Hematopoietic multipotent progenitor cell treated with erythropoietin and hydrocortisone succinate and interleukin-3 and kit ligand, for 17 days (in vitro differentiated cells): ENCODE data around the gene ELOVL6.
A peak's percentile ranks its signal among the peaks of the same experiment; 100 is the strongest.
"Not testable (repeated sequence)": the region's sequence is repeated elsewhere in the genome, so short reads cannot be mapped to it uniquely, and the experiment has no call there.

ENCODE experiments used
- DNase-seq: peaks from one replicate; pipeline ENCODE4 v3.0.0-alpha.2; 2015; ENCODE audit warnings: low spot score

Gene ELOVL6

GRCh38 chr4:110196871-110197528, 1.4 kb downstream of the ELOVL6 start:
- peak; percentile 53 for DNase-seq

DNA sequence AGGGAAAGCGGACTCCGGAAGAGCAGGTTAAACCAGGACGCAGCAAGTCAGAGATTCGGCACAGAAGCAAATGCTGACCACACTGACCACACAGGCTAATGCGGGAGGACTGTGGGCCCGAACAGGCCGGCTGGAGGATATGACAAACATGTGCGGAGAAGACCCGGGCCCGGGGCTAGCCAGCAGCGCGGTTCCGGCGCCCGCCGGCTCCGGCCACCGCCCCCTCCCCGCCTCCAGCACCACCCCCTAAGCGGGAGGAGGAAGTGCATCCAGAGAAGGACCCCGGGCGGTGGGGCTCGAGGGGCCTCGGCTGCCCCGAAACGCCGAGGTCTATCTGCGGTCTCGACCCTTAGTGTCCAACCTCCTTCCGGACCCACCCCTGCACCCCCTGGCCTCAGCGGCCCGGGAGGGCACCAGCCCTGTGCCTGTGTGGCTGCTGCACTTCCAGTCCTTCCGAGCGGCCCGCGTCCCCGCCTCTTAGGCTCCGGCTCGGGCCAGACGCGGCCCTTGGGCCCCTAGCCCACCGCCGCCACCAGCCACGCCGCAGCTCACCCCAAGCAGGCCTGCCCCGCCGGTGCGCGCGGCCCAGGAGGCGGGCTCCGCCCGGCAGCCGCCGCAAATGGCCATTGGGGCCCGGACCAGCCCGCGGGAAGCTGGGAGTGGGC, 2.1 kb downstream of the ELOVL6 start:
- DNase-seq = peak; percentile 47

DNA sequence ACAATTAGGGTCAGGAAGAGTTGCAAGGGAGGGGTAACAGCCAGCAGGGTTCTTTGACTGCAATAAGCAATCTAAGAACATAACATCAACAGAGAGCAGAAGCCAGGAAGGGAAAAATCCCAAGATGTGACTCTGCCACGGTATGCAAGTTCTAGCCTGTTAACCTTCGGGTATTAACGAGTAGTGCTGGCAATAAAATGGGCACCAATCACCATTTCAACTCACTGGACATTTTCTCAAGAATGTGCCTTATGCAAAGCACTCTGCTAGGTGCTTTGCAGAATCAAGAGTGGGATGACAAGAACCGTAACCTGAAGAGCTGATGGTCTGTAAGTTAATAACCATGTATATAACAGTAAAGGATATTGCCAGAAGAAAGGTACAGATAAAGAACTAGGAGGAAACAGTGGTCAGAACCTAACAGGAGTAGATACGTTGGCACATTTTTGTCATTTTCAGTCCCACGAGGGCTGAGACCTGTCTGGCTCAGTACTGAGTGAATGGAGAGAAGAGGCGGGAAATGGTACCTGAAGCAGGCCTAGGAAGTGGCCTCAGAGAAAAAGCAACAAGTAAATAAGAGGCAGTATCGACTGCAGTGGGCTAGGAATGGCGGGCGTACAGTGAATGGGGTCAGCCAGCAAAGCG, 2.7 kb downstream of the ELOVL6 start:
- DNase-seq = peak; percentile 53

GRCh38 chr4:110193822-110194761, 4.3 kb downstream of the ELOVL6 start:
- DNase-seq = peak; percentile 87

GRCh38 chr4:110193287-110193686, 5.1 kb downstream of the ELOVL6 start:
- DNase-seq = not testable (repeated sequence)

DNA sequence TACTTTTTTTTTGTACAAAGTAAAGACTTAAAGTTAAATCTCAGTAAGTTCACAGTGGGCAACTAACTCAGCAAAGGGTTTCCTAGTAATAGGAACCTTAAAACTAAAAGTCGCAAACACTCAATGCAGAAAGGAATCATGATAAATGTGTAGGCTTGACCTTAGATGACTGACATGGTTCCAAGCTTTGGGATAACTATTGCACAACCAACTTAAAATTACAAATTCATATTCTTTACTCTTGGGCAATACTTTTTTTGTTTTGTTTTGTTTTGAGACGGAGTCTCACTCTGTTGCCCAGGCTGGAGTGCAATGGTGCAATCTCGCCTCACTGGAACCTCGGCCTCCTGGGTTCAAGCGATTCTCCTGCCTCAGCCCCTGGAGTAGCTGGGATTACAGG, 8.2 kb downstream of the ELOVL6 start:
- DNase-seq = no peak

GRCh38 chr4:110188113-110188512, 10.3 kb downstream of the ELOVL6 start:
- DNase-seq = no peak

DNA sequence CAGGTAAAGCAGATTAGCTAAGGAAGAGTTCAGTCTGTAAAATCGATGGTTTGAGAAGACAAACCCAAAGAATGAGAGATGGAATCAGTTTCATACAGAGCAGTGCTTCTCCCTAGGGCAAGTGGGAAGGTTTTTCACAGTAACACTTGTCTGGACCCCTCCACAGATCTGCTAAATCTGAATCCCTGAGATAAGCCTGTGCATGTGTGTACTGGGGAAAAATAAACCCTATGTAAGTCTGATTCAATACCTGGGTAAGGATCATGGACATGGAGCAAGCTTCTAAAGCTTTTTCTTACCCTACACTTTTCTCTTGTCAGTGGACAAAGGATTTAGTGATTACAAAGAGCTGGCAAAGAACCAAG, 13.6 kb downstream of the ELOVL6 start:
- DNase-seq = no peak

DNA sequence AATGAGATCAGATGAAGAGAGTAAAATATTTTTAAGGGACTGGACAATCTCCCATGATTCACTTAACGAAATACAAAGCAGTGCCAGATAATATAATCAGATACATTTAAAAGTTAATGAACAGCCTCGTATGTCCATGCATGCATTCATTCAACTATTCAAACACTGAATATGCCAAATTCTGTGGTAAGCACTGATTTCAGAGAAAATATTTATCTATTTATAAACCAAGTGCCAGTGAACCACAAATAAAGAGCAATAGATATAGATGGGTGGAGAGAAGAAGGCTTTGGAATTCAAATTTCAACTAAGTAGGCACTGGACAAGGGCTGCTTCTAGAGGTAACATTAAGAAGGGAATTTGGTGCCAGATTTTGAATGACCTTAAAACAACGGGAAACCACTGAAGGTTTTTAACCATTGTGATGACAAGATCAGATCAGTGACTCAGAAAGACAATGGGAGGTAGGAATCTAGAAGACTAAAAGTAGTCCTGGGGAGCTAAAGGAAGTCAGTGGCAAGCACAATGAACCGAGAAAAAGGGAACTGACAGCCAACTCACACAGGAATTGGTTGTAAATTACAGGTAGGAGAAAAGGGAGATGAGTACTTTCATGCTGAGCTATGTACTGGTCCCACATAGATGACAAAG, 14.2 kb downstream of the ELOVL6 start:
- no peak for DNase-seq

DNA sequence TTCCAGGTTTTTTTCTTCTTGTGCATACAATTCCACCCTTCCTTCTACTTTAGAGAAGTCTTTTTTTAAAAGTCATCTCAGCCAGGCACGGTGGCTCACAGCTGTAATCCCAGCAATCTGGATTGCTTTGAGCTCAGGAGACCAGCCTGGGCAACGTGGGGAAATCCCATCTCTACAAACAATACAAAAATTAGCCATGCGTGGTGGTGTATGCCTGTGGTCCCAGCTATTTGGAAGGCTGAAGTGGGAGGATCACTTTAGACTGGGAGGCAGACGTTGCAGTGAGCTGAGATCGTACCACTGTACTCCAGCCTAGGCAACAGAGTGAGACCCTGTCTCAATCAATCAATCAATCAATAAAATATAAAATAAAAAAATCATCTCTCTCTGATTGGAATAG, 14.8 kb downstream of the ELOVL6 start:
- DNase-seq = no peak

GRCh38 chr4:110183058-110183457, 15.4 kb downstream of the ELOVL6 start:
- peak; percentile 42 for DNase-seq

- no peak for DNase-seq
Measured at GRCh38 chr4:110181890-110182289, 16.5 kb downstream of the ELOVL6 start.

DNA sequence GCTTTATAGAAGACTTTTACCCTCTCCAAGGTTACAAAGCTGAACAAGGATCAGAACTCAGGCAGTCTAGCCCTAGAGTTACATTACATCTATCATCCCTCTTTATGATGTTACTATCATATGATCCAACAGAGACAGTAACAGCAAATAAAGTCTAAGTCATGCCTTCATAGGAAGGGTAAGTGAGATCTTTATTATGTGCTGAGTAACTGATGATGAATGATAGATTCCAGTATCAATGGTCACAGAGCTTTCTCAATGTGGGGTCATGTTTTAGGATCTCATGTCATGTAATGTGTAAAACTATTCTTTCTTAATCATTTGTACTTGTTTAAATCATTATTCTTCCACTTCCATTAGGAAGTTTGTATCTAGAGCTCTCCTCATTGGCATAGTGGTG, 22.8 kb downstream of the ELOVL6 start:
- DNase-seq = no peak

DNA sequence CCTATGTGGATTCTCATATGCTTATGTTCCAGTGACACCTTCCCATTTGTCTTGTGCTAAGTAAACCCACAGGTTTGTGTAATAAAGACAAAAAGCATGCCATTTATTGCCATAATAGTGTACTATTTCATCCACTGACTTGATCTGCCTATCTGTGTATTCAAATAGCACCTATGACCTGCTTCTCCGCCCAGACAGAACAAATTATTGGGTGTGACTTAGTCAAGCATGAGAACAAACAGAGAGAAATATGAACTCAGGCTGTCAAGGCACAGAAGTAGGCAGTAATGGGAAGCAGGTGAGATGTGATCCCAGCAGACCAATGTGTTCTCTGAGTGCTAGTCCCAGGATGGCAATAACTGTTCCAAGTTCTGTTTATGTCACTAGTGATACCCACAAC, 25.4 kb downstream of the ELOVL6 start:
- no peak for DNase-seq

DNA sequence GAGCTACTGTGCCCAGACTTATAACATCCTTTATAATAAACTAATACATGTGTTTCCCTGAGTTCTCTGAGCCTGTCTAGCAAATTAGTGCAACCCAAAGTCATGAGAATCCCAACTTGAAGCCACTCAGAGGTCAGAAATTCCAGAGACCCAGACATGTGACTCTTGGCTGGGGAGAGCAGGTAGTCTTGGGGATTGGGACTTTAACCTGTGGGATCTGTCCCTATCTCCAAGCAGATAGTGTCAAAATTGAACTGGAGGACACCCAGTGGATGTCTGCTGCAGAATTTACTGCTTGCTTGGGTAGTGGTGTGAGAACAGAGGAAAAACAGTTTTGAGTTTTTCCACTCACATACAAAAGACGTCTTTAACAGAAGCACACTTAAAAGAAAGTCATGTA, 26.4 kb downstream of the ELOVL6 start:
- no peak for DNase-seq

DNA sequence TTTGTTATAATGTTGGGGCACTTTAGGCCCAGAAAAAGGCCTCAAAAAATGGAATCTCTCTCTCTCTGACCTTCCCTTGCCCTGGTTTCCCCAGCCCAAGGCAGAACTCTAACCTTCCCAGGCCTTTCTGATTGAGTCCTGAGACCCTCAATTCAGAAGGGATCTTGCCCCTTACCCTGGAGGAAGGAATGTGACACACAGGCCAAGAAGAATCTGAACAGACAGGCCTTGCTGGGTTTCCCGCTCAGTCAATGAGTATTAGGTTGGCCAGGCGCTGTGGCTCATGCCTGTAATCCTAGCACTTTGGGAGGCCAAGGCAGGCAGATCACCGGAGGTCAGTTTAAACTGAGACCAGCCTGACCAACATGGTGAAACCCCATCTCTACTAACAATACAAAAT, 27.6 kb downstream of the ELOVL6 start:
- no peak for DNase-seq

DNA sequence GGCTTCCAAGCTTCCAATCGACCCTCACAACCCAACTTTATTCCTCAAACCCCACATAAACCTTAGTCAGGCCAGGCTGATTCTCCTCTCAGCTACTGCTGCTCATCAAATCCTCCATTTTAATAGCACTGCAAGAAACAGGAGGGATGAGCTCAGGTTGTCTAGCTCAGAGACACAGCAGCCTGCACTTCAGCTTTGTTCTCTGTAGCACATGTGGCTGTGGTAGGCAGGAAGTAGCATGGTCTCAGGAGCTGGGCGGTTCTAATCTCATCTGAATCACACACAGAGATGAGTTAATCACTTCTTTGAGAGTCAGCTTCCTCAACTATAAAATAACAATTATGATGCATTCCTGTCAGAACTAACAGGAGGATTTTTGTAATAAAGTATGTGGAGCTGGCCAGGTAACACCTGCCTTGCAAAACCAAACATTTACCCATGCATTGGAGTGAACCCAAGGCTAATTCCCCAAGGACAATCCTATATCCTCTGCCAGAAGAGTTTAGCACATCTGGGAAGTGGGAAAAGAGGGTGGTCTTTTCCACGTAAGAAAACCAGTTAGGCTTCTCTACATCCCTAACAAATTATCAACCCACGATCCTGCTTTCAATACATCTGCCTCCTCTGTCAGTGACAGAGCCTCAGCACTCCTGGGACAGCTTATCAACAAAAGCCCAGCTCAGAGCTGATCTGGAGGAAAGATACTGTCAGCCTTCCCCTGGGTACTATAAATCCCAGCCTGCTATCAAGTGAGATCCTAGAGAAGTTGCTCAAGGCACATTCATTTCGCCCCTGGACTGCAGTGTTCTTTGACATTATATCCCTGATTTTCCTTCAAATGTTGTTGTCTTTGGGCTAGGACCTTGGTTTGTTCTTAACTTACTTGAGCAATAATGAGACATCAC, 32.8 kb downstream of the ELOVL6 start:
- no peak for DNase-seq

DNA sequence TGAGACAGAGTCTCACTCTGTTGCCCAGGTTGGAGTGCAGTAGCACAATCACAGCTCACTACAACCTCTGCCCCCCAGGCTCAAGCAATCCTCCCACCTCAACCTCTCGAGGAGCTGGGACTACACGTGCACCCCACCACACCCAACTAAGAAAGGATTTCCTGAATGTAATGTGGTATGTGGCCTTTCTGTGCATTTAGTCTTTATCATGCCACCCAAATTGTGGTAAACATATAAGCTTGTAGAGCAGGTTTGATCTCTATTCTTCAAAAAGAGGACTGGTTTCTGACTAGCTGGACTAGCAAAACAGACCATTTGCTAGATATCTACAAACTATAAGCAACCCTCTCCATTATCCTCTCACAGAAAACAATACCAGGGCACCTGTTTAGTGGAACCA, 33.6 kb downstream of the ELOVL6 start:
- DNase-seq = no peak

GRCh38 chr4:110164251-110164650, 34.2 kb downstream of the ELOVL6 start:
- no peak for DNase-seq

DNA sequence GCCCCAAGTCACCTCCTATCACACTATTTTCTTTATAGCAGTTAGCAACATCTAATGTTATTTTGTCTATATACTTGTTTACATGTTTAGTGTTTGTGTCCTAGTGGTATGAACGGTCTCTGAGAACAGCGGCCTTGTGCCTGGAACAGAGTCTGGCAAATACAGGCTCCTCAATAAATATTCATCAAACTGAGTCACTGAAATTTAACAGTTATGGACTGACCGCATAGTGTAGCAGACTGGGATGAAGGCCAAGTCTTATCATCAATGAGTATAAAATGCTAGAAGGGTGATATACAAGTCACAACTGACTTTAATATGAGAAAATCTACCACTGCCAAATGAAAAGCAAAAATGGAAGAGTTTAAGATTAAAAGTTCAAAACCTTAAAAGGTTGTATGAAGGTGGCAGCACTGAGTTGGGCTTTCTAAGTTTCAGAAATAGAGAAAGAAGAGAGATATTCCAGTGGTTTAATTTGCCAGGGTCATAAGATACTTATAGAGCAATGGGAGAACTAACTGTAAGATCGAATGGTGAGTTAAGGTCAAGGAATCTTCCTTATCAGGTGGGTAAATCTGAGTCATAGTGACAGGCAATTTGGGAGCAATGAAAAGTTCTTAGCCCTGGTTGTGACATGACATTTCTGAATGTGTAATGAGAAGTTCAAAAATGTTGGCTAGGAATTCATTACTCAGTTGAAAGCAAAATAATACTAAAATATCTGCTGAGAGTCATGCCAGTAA, 34.9 kb downstream of the ELOVL6 start:
- DNase-seq = peak; percentile 72
